GM18873 (cell line): ENCODE measurements around the gene UGT1A7.
"Not testable (repeated sequence)": the region's sequence is repeated elsewhere in the genome, so short reads cannot be mapped to it uniquely, and the experiment has no call there.

ENCODE experiments used
- ATAC-seq: cut with Tn5 transposase; IDR thresholded peaks from one replicate; pipeline ENCODE4 v1.9.1; 2021; ENCODE audit warnings: mild to moderate bottlenecking, moderate library complexity, moderate number of reproducible peaks; ENCODE audit not compliant: unreplicated experiment, low FRiP score

Gene UGT1A7

DNA sequence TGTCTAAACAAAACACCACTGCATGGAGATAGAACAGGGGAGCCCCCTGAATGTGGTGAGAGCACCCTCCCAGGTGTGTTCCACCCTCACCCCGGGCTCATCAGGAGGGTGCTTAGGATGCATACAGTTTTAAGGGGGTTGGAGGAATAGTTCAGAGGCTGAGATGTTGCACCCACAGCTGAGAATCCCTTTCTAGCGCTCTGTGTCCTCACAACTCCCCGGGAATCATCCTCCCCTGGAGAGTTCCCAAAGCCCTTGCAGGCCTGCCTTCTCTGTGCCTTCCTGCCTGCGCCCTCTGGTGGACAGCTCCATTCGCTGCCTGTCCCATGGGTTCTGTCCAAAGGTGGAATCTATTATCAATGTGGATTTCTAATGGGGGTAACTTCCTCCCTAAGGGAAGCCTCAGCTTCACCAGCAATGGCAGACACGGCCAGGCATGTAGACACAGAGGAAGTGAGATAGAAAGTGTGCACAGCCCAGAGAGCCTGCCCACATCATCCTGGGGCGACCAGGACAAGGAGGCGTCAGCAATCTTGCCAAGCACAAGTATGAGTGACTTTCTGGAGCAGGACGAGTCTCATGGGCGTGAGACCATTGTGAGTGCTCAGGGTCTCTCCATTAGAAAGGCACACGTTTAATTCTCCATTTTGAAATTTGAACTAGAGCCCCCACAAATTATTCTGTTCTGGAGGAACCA, 29.8 kb downstream of the UGT1A7 start:
- no peak for ATAC-seq

DNA sequence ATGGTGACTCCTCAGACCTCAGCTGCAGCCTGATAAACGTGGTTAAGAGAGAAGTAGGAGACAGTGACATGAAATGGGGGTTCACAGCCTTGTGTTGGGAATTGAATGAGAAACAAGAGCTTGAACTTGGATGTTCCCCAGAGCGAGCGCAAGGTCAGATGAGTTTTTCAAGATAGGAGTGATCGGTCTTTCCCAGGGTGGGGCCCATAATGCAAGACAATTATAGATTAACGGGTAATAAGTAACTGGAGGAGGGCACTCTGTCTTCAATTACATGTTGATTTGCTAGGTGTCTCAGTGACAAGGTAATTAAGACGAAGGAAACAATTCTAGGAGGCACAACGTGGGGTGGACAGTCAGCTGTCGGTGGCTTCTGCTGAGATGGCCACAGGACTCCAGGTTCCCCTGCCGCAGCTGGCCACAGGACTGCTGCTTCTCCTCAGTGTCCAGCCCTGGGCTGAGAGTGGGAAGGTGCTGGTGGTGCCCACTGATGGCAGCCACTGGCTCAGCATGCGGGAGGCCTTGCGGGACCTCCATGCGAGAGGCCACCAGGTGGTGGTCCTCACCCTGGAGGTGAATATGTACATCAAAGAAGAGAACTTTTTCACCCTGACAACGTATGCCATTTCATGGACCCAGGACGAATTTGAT, 31.0 kb downstream of the UGT1A7 start, which contains the start of gene UGT1A5:
TSS of gene UGT1A5 (plus strand) at position 297 of the 651 bp plus-strand sequence. CDS start at position 382, 85 bp downstream.
- ATAC-seq: no peak

DNA sequence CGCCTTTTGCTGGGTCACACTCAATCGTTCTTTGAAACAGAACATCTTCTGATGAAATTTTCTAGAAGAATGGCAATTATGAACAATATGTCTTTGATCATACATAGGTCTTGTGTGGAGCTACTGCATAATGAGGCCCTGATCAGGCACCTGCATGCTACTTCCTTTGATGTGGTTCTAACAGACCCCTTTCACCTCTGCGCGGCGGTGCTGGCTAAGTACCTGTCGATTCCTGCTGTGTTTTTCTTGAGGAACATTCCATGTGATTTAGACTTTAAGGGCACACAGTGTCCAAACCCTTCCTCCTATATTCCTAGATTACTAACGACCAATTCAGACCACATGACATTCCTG, 31.5 kb downstream of the UGT1A7 start:
- ATAC-seq: no peak

DNA sequence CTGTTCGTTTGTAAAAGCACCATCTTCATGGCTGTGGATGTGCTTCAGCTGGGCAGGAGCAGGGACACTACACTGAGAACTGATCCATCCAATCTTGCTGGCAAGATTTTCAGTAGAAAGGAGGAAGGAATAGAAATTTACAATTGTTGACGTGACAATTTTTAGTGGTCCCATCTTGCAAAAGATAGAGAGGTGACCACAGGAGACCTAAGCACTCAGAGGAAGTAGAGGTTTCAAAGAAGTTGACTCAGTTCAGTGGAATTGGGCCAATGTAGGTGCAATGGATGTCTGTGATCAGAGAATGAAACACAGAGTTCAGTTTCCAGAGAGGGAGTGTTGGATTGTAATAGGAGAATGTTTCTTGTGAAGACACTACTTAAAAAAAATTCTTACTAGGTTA, 32.4 kb downstream of the UGT1A7 start:
- ATAC-seq: no peak

DNA sequence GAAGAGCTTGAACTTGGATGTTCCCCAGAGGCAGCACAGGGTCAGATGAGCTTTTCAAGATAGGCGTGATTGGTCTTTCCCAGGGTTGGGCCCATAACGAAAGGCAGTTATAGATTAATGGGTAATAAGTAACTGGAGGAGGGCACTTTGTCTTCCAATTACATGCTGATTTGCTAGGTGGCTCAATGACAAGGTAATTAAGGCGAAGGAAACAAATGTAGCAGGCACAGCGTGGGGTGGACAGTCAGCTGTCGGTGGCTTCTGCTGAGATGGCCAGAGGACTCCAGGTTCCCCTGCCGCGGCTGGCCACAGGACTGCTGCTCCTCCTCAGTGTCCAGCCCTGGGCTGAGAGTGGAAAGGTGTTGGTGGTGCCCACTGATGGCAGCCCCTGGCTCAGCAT, 36.9 kb downstream of the UGT1A7 start, which contains the start of gene UGT1A4:
TSS of gene UGT1A4 (plus strand) at position 185 of the 400 bp plus-strand sequence. CDS start at position 270, 85 bp downstream.
- ATAC-seq: no peak

DNA sequence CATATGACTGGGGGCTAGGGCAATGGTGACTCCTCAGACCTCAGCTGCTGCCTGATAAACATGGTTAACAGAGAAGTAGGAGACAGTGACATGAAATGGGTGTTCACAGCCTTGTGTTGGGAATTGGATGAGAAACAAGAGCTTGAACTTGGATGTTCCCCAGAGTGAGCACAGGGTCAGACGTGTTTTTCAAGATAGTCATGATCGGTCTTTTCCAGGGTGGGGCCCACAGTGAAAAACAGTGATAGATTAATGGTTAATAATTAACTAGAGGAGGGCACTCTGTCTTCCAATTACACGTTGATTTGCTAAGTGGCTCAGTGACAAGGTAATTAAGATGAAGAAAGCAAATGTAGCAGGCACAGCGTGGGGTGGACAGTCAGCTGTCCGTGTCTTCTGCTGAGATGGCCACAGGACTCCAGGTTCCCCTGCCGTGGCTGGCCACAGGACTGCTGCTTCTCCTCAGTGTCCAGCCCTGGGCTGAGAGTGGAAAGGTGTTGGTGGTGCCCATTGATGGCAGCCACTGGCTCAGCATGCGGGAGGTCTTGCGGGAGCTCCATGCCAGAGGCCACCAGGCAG, 47.1 kb downstream of the UGT1A7 start, which contains the start of gene UGT1A3:
TSS of gene UGT1A3 (plus strand) at position 320 of the 579 bp plus-strand sequence. CDS start at position 405, 85 bp downstream.
- ATAC-seq: no peak

DNA sequence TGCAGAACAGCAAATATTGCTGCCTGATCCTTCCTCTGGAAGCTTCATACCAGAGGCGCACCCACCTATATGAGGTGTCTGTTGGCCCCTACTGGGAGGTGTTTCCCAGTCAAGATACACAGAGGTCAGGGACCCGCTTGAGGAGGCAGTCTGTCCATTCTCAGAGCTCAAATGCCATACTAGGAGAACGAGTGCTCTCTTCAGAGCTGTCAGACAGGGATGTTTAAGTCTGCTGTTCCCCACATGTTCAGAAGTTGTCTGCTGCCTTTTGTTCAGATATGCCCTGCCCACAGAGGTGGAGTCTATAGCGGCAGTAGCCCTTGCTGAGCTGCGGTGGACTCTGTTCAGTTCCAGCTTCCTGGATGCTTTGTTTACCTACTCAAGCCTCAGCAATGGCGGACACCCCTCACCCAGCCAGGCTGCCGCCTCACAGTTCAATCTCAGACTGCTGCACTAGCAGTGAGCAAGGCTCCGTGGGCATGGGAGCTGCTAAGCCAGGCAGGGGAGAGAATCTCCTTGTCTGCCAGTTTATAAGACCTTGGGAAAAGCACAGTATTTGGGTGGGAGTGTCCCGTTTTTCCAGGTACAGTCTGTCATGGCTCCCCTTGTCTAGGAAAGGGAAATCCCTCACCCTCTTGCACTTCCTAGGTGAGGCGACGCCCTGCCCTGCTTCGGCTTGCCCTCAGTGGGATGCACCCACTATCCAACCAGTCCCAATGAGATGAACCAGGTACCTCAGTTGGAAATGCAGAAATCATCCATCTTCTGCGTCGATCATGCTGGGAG, 55.4 kb downstream of the UGT1A7 start:
- not testable (repeated sequence) for ATAC-seq

DNA sequence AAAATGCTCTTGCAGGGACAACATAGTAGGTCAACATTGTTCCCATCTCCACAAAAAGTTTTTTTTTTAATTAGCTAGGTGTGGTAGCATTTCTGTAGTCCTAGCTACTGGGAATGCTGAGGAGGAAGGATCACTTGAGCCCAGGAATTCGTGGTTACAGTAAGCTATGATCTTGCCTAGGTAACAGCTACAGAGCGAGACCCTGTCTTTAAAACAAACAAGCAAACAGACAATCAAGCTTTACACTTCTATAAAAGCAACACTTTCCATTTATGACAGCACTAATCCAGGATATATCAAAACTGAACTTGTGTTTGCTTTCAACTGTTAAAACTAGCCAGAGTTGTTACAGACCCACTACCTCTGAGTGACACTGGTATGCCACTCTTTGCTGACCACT, 59.2 kb downstream of the UGT1A7 start:
- no peak for ATAC-seq

DNA sequence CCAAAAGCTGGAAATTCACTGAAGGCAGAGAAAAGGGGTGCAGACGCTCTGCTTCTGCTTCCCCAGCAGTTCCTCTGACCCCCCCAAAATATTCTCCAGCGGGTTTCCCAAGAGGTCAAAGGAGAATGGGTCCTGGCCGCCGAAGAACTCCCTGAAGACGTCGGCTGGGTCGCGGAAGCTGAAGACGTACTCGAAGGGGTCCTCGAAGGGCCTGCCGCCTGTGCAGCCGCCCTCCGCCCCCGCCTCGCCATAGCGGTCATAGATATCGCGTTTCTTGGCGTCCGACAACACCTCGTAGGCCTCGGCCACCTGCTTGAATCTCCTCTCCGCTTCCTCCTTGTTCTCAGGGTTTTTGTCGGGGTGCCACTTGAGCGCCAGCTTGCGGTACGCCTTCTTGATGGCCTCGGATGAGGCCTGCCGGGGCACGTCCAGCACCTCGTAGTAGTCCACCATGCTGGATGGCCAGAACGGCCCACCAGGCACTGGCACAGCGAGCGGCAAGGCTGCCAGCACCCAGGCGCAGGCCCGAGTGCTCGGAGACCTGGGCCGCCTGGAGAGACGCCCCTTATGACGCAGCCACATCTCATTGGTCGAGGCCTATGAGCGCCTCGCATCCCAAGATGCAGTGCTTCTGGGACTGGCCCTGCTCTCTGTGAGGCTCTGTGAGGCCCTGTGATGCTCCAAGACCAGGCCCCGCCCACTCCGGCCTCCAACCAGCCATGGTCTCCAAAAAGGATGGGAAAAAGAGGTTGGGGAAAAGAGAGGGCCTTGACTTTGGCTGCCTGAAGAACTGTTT, 62.0 kb downstream of the UGT1A7 start:
- no peak for ATAC-seq

DNA sequence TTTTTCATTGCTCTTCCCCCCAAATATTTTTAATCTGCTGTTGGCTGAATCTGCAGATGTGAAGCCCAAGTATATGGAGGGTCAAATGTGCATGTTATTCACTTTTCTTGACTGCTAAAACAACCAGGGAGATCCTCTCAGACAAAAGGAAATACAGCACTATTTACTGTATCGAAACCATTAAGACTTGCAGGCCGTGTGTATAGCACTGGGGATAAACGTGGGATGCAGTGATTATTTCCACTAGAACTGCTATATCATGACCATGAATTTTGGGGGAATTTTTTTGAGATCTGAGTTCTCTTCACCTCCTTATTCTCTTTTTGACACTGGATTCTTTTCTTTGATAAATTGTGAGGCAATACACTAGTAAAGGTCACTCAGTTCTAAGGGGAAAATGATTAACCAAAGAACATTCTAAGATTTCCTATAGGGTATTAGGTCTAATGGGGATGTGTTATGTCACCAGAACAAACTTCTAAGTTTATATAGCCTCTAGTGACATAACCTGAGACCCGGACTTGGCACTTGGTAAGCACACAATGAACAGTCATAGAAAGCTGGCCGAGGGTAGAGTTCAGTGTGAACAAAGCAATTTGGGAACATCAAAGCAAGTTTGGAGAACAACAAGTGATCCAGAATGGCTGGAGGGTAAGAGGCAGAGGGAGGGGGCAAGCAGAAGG, 63.5 kb downstream of the UGT1A7 start:
- ATAC-seq: no peak

DNA sequence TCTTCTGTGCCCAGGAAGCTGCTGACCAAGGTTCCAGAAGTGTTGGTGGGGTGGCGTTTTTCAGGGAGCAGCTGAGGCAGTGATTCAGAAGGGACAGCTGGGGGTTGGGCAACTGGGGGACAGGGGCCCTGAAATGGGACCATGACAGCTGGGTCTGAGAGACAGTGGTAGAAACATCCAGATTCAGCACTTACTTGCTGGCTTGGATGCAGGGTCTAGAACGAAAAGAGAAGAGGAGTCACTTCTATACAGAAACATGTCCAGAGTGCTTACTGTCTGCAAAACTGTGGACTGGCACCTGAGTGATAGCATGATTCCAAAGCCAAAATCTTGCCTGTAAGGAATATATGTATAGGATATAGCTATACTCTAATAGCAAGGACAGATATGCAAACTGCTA, 64.1 kb downstream of the UGT1A7 start:
- ATAC-seq: not testable (repeated sequence)

DNA sequence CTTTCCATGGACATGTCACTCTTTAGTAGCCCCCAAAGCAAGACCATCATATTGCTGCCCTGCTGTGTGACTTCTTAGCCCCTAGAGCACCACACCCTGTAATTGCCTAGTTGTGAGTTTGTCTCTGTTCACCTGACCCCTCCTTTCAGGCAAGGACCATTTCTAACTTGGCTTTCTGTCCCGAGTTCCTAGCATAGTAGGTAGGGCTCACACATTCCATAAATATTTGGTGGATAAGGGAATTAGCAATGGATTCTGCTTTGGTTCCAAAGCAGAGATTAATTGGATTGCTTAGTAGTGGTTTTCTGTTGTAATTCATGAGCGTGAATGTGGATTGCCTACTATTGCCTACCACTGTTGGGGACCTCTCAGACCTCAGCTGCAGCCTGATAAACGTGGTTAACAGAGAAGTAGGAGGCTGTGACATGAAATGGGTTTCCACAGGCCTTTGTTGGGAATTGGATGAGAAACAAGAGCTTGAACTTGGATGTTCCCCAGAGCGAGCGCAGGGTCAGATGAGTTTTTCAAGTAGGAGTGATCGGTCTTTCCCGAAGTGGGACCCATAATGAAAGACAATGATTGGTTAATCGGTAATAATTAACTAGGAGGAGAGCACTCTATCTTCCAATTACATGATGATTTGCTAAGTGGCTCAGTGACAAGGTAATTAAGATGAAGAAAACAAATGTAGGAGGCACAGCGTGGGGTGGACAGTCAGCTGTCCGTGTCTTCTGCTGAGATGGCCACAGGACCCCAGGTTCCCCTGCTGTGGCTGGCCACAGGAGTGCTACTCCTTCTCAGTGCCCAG, 65.0 kb downstream of the UGT1A7 start:
- no peak for ATAC-seq

DNA sequence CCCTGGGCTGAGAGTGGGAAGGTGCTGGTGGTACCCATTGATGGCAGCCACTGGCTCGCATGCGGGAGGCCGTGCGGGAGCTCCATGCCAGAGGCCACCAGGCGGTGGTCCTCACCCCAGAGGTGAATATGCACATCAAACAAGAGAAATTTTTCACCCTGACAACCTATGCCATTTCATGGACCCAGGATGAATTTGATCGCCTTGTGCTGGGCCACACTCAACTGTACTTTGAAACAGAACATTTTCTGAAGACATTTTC, 65.5 kb downstream of the UGT1A7 start:
- ATAC-seq: no peak

DNA sequence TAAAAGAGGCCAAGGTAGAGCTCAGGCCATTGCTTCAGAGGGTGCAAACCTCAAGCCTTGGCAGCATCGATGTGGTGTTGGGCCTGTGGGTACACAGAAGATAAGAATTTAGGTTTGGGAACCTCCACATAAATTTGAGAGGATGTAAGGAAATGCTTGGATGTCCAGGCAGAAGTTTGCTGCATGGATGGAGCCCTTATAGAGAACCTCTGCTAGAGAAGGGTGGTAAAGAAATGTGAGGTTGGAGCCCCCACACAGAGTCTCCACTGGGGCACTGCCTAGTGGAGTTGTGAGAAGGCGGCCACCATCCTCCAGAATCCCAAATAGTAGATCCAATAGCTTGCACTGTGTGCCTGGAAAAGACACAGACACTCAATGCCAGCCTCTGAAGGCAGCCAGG, 69.0 kb downstream of the UGT1A7 start:
- ATAC-seq: not testable (repeated sequence)

DNA sequence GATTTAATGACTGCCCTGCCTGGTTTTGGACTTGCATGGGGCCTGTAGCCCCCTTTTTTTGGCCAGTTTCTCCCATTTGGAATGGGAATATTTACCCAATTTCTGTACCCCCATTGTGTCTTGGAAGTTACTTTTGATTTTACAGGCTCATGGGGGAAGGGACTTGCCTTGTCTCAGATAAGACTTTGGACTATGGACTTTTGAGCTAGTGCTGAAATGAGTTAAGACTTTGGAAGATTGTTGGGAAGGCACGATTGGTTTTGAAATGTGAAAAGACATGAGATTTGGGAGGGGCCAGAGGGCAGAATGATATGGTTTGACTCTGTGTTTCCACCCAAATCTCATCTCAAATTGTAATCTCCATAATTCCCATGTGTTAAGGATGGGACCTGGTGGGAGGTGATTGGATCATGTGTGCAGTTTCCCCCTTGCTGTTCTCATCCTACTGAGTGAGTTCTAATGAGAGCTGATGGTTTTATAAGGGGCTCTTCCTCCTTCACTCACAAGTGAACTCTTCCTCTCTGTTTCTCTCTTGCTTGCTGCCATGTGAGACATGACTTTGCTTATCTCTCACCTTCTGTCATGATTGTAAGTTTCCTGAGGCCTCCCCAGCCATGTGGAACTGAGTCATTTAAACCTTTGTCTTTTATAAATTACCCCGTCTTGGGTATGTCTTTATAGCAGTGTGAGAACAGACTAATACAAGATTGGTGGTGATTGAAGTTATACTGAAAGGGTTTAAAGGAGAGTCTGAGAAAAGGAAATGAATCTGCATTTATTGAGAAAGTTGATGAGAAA, 69.7 kb downstream of the UGT1A7 start:
- not testable (repeated sequence) for ATAC-seq

DNA sequence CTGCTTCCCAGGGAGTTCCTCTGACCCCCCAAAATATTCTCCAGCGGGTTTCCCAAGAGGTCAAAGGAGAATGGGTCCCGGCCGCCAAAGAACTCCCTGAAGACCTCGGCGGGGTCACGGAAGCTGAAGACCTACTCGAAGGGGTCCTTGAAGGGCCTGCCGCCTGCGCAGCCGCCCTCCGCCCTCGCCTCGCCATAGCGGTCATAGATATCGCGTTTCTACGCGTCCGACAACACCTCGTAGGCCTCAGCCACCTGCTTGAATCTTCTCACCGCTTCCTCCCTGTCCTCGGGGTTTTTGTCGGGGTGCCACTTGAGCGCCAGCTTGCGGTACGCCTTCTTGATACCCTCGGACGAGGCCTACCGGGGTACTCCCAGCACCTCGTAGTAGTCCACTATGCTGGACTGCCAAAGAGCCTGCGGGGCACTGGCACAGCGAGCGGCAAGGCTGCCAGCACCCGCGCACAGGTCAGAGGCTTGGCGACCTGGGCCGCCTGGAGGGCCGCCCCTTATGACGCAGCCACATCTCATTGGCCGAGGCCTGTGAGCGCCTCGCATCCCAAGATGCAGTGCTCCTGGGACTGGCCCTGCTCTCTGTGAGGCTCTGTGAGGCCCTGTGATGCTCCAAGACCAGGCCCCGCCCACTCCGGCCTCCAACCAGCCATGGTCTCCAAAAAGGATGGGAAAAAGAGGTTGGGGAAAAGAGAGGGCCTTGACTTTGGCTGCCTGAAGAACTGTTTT, 73.3 kb downstream of the UGT1A7 start:
- no peak for ATAC-seq

DNA sequence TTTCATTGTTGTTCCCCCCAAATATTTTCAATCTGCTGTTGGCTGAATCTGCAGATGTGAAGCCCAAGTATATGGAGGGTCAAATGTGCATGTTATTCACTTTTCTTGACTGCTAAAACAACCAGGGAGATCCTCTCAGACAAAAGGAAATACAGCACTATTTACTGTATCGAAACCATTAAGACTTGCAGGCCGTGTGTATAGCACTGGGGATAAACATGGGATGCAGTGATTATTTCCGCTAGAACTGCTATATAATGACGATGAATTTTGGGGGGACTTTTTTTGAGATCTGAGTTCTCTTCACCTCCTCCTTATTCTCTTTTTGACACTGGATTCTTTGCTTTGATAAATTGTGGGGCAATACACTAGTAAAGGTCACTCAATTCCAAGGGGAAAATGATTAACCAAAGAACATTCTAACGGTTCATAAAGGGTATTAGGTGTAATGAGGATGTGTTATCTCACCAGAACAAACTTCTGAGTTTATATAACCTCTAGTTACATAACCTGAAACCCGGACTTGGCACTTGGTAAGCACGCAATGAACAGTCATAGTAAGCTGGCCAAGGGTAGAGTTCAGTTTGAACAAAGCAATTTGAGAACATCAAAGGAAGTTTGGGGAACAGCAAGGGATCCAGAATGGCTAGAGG, 74.9 kb downstream of the UGT1A7 start:
- ATAC-seq: no peak
